ENCODE measurements around the gene C6orf15. TPM values are rescaled to one million over a fixed set of nuclear protein-coding genes. Genes with fewer than 3 reads are reported as not detected.

Gene C6orf15
- total and polyA plus RNA-seq, 4 donors = not detected

- no peak for TF ChIP-seq HNF4A (conservative IDR thresholded peaks at IDR 0.05)
- TF ChIP-seq YY1 (IDR thresholded peaks at IDR 0.05) = no peak
- TF ChIP-seq NR2F2 (IDR thresholded peaks at IDR 0.05) = no peak
- no peak for TF ChIP-seq CTCF (IDR thresholded peaks at IDR 0.05; ENCODE audit: low read depth, low read length, missing input control)
- no peak for TF ChIP-seq HNF4G (IDR thresholded peaks at IDR 0.05)
- no peak for TF ChIP-seq JUND (IDR thresholded peaks at IDR 0.05)
- TF ChIP-seq REST (IDR thresholded peaks at IDR 0.05) = no peak
- no peak for TF ChIP-seq ATF3 (IDR thresholded peaks at IDR 0.05)
- TF ChIP-seq RXRA (IDR thresholded peaks at IDR 0.05) = no peak
- TF ChIP-seq ZBTB33 (IDR thresholded peaks at IDR 0.05) = no peak
- TF ChIP-seq GABPA (IDR thresholded peaks at IDR 0.05 in 1 of 2, conservative IDR thresholded peaks at IDR 0.05 in 1 of 2) = no peak
- no peak for TF ChIP-seq RAD21 (IDR thresholded peaks at IDR 0.05)
- TF ChIP-seq TAF1 (conservative IDR thresholded peaks at IDR 0.05) = no peak
- no peak for TF ChIP-seq MAX (IDR thresholded peaks at IDR 0.05)
- TF ChIP-seq FOXA2 (IDR thresholded peaks at IDR 0.05) = no peak
- no peak for TF ChIP-seq SP1 (IDR thresholded peaks at IDR 0.05)
- TF ChIP-seq EGR1 (IDR thresholded peaks at IDR 0.05; ENCODE audit: low read depth in 2 of 2) = no peak
- Histone ChIP-seq H3K4me1 (ENCODE audit: control insufficient read depth in 4 of 4, insufficient read depth in 4 of 4, low read length in 3 of 4) (no peaks in the 10 kb centered on the region), H3K27me3 (ENCODE audit: control insufficient read depth in 4 of 4, insufficient read depth in 4 of 4, low read length in 3 of 4) (no peaks in the 10 kb centered on the region), H3K27ac (ENCODE audit: low read depth in 1 of 2, low read length in 2 of 2) (no peak overlapping the region), H3K9ac (ENCODE audit: low read depth in 1 of 2, low read length in 2 of 2) (no peak overlapping the region), H3K4me3 (ENCODE audit: low read depth in 1 of 3, low read length in 3 of 3) (no peak overlapping the region), H3K9me3 (ENCODE audit: control insufficient read depth in 4 of 4, low read length in 3 of 4) (no peaks in the 10 kb centered on the region), H3K36me3 (ENCODE audit: control insufficient read depth in 4 of 4, insufficient read depth in 3 of 4, low read depth in 1 of 4, low read length in 3 of 4) (no peaks in the 10 kb centered on the region)
- DNase-seq (ENCODE audit: low spot score) = no peak
- 74% methylated on average over 12 of the region's 12 CpGs for WGBS
Measured at GRCh38 chr6:31125586-31126363, 13.4 kb upstream of the C6orf15 start.
